Activated CD8-positive, alpha-beta memory T cell treated with anti-CD3 and anti-CD28 coated beads for 48 hours (primary cell): ENCODE data around the gene ZBTB20.

Experiments used
- DNase-seq, 3 experiments: peaks; one replicate each; pipeline ENCODE4 v3.0.0-alpha.2; 2020; ENCODE audit warnings: low read depth in 2 of 3, low spot score in 2 of 3

Gene ZBTB20

DNA sequence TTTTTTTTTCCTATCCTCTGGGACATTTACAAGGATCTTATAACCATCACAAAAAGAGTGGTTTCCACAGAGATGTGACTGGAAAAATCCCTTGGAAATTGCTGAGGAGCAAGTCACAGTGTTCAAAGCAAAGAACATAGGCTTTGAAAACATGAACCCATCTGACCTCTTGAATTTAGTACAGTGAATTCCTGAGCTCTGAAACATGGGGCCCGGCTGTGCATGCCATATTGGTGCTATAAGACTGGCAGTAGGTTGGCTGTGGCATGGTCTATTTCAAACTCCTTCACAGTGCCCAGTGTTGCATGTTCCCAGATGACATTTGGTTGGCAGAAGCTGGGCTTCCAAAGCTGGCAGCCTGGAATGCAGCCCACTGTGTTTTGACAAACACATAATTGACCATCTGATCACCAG is 651.1 kb downstream of the ZBTB20 start:
- DNase-seq = no peak

DNA sequence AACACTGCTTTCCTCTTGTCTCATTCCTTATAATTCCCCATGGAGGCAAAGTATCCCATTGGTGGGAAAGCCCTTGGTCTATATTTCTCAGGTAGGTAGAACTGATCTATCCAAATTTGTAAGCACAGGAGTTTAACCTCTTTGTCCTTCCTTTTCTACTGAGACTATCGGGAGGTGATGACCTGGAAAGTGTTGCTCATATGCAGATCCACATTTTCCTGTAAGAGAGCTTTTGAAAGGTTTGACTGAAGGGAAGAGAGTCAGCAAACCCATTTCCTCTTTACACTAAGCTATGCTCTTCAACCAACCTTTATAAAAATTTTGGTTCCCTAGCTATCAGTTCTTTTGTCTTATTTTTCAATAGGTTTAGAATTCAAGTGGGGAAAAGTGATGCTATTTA is 652.6 kb downstream of the ZBTB20 start:
- no peak for DNase-seq

DNA sequence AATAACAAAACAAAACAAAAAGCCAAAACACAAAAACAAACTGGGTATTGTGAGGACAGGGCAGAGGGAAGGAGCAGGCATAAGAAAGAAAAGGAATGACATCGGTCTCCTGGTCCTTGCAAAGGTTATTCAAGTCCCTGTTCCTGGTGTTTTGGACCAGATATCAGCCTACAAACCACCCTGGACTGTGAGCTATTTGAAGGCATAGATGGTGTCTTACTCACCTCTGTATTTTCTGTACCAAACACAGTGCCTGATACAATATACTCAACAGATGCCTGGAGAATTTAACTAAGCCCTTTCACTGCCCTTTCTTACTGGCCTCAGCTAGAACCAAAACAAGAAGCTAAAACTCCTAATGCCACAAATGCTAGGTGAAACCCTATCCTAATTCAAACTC is 656.3 kb downstream of the ZBTB20 start:
- DNase-seq = no peak

DNA sequence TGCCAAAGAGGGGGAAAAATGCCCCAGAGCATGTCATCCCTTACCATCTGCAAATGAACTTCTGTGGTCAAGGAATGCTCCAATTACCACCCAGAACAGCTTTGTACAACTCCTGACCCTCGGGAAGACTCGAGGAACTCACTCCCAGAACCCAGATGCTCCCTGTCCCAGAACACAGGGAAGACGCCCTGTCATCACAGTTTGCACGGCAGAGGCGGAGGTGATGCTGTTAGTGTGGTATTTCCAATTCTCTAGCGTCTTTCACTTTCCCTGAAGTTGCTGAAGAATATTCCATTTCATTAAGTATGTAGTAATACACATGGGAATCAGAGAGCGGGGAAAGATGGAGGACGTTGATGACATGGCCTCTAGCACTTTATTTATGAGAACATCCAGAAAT is 659.6 kb downstream of the ZBTB20 start:
- DNase-seq = no peak

DNA sequence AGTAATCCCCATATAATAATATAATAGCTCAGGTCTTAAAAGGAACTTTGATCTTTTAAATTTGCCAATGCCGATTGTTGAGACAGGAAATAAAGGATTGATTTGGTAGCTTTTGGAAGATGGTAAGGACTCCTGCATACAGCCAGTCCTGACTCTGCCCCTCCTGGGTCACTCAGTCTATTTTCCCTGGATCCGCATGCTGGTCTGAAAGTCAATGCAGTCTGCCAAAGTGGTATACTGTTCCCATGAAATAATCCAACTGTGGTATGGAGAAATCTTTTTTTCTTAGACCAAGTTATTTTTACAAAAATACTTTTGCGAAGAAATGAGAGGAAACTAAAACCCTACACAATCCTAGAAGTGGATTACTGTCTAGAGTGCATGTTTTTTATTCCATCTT is 662.2 kb downstream of the ZBTB20 start:
- no peak for DNase-seq

DNA sequence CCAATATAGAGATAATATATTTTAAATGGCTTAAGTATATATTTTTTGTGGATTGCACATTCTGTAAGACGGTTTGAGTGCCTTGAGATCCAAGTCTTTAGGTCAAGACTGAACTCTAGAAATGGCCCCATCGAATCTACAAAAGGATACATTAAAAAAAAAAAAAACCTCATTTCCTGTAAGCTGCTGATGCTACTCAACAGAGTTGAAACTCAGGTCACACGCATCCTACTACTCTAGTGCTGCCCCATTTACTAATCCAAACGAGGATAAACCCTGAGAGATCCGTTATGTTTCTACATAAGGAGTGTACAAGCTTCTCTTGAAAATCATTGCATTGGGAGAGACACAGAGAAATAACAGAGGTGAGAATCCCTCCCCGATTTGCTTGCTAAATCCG is 666.0 kb downstream of the ZBTB20 start:
- DNase-seq = no peak

DNA sequence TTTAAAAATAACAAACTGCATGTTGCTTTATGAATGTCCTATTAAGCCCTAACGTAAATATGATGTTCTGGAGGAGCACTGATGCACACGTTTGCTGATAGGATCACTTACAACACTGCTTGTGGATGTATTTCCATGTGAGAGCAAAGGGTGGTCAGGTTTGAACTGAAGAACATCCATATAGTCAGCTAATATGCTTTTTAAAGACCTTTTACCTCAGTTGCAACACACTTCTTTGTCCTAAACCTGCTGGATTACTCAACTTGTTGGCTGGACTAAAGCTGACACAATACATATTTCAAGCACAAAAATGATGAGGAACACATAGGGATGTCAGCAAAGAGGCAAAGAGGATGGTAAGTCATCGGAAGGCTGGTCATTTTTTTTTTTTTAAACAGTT is 666.6 kb downstream of the ZBTB20 start:
- DNase-seq = no peak

DNA sequence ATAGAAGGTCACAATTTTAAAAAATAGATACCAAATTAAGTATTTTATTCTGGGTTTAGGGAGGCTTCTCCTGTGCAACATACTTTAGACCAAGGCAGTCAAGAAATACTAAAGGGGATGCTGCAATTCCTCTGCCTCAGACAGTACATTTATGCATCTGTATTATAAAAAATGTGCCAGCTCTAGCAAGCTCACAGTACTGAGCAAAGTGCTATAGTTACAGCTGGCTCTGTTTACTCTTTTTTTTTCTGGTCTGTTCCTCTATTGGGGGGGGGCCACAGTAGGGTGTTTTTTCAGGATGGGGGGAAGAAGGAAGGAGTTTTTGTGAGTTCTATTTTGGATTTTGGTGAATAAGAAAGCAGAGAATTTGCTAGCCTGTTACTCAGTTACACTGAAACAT is 668.3 kb downstream of the ZBTB20 start:
- DNase-seq = no peak

DNA sequence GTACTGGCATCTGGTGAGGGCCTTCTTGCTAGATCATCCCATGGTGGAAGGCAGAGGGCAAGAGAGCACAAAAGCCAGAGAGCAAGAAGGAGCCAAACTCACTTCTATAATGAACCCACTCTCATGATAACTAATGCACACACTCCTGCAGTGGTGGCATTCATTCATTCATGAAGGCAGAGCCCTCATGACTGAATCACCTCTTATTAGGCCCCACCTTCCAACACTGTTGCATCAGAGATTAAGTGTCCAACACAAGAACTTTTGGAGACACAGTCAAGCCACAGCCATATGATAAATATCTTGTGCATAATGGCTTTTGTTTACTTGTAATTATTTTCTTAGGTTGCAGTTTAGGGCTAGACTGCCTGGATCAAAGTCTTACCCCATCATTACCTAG is 670.6 kb downstream of the ZBTB20 start:
- no peak for DNase-seq

DNA sequence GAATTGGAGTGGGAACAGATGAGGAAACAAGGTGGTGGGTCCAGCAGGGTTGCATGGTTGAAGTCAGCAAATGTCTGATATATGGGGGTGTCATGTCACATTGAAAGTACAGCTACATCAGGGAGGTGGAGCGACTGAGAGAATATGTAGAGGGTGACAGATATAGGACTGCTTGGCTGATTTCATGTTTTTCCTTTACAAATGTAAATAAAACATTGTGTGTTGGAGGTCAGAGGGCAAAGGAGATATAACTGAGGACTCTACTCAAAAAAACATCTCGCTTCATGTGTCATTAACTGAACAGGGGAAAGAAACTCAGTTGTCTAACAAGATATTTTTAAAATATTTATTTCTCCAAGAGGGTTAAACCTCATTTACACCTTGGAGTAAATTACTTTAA is 675.6 kb downstream of the ZBTB20 start:
- DNase-seq = no peak

DNA sequence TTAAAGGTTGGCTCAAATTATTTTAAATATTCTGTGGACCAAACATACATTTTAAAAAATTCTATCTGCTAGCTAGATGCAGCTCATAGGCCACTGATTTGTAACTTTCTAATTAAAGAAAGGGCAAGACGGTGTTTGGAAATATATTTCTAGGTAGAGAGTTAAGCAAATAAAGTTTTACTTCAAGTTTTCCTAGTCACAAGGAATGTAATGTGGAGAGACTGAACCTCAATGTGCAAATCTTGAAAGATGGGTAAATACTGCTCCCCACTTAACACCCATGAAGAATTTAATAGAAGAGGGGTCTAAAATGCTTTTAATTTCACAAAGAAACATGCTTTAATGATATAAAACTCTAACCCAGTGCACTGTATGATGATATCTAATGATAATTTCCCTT is 678.0 kb downstream of the ZBTB20 start:
- no peak for DNase-seq

DNA sequence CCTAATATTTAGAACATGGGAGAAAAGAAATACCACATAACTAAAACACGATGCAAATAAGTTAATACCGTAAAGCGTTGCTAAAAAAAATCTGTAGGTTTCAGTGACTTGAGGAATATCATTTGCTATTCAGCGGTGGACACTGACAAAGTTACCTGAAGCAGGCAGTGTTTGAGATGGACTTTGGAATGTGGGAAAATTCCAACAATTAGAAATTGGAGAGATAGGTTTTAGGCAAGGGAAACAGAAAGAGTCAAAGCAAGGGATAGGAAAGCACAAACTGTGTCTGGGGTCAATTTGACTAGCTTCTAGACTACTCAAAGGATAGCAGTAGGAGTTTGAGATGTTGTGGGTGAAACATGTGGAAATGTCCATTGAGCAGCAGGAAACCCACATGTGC is 680.3 kb downstream of the ZBTB20 start:
- DNase-seq = no peak

DNA sequence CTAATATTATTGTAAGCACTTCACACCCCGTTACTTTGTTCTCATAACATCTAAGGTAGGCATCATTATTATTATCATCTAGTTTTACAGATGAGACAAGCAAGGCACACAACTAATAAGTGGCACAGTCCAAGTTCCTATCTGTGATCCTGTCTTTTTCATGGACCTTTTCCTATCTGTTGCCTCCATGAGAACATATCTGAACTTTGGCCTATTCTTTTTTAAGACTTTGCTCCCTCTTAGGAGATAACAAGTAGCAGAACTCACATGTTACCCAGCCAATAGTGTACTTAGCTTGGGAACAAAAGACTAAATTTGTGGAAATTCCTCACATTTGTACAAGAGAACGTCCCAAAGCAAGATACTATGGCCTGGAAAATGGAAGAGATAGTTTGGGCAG is 680.8 kb downstream of the ZBTB20 start:
- DNase-seq = no peak

DNA sequence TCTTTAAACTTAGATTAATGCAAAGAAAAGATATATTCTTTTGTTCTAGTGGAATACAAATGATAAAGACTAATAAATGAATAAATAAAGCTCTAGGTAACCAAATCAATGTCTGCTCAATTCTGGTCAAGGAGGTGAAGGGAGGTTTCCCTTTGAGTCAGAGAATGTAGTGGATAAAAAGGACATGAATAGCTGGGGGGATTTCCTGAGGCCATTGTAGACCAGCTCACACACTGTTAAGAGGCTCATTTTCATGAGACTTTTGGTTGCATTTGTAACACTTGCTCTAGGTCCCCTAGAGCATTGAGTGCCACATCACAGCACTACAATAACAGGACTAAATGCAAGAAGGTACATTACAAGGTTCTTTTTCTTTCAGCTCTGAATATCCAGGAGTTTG is 682.5 kb downstream of the ZBTB20 start:
- DNase-seq = no peak

DNA sequence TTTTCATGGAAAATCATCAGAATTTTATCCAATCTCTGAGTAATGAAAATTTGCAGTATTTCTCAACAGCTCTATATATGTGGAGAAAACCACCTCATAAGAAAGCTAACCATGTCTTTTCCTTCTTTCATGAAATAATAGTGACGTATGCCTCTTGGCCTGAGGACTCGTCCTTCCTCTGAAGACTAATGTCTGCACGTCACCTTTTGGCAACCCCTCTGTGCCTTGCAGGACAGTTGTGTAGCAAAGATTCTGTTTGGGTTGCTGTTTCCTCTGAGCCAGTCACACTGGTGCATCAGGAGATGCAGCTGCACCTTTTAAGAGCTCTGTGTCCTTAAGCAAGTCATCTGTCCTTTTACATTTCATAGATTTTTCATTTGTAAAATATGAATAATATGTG is 684.3 kb downstream of the ZBTB20 start:
- no peak for DNase-seq

DNA sequence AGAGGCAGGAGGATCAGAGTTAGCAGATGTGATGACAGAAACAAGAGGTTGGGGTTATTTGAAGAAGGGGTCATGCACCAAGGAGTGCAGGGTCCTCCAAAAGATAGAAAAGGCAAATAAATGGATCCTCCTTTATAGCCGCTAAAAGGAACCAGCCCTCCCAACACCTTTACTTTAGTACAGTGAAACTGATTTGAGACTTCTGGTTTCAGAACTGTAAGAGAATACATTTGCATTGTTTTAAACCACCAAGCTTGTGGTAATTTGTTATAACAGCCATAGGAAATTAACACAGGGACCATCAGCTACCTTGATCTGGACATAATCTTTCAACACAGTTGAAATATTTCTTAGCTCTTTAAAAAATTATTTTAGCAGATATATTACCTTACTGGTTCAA is 686.6 kb downstream of the ZBTB20 start:
- DNase-seq = no peak

DNA sequence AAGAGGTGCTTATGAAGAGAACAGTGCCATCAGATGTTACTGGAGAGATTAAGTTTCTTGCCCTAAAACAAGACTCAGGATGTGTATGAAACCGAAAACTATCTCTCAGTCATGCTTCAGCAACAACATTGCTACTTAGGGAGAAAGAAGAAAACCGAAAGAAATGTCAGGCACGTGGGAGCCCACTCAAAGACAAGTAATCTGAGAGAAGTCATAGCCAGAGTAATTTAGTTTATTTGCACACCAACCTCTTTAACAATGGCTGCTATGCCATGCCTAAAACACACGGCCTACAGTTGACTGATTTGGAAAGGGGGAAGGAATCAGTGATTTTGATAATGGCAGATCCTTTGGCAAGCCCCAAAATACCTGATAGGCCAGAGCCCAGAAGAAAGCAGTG is 690.3 kb downstream of the ZBTB20 start:
- no peak for DNase-seq

DNA sequence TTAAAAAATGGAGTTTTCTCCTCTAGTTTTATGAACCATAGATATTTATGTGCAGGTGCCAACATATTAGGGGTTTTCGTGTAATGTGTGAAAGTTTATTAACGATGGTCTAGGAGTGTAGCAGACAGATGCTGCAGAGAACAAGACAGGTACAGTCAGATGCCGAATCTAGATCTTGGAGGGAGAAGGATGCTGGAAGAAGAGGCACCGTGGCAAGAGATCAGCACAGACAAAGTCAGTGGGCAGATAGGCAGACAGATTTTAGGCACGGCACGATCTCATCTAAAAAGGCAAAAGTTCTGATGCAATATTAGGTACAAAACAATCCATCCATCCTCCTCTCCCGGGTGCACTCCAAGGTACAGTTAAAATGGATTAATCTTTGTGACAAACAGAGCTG is 691.7 kb downstream of the ZBTB20 start:
- DNase-seq = no peak

DNA sequence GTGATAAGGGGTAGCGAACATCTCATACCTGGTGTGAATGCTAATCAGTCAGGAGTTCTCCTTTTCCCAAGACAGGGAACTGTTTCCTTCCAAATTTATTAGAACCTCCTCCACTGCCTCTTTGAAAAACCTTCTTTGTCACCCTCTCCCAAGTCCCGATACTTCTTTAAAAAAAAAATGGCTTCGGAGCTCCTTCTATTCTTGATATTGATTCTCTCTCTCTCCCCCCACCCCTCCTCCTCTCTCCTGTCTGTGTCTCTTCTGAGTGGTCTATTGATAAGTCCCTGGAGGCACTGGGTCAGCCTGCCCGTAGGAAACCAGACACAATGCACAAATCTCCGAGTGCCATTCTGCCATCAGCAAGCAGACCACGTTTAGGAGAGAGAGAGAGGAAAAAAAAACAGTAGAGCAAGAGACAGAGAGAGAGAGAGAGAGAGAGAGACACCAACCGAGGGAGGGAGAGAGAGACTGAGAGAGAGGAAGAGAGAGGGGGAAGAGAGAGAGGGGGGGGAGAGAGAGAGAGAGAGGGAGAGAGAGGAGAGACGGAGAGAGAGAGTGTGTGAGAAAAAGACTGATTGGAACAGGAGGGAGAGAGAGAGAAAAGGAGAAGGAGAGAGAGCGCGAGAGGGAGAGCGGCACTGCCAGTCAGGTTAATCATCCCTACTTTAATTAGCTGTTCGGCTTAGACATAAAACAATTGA is 692.4 kb downstream of the ZBTB20 start:
- no peak for DNase-seq

DNA sequence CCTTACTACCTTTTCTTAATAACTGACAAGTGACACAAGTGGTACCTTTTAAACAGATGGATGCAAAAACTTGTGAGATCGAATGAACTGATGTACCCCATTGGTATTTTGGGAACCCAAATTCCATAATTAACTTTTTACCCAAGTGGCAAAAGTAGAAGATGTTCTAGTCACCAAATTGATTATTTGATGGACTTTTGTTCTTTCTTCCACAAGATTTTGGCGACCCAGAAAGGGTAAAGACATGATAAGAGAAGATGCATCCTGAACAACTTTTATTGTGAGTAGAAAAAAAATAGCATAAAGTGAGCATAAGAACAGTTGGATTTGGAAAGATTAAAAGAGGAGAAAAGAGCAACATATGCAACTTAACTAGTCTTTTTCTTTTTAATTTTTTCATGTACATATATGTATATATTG is 693.7 kb downstream of the ZBTB20 start:
- DNase-seq = no peak

DNA sequence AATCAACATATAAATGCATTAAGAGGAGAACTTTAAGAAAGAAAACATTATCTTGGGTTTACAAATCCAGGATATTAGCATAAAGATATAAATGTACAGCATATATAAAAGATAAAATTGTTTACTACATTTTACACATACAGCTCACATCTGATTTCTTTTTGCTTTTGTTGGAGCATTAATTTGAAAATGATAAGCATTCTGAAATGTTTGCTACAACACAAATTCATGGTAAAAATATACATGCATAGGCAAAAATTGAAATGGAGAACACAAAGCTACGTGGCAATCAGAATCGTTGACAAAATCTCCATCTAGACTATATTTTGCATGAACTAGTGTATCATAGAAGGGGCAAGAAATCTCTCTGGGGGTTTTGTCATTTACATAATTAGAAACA is 694.2 kb downstream of the ZBTB20 start:
- DNase-seq = no peak

DNA sequence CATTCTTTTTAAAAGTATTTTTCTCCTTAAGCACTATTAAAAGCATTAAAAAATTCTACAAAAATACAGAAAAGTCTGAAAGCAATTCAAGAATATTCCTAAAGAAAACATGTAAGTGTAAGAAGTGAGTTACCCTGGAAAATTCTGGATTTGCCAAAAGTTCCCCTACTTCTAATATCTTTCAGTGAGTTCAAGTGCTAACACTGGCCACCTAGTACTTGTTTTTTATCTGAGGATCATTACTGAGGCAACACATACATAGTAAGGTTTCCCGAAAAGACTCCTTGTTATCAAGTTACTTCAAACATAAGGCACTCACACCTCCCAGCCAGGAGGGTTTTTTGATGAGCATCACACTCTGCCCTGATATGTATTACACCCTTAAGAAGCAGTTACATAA is 694.8 kb downstream of the ZBTB20 start:
- no peak for DNase-seq

DNA sequence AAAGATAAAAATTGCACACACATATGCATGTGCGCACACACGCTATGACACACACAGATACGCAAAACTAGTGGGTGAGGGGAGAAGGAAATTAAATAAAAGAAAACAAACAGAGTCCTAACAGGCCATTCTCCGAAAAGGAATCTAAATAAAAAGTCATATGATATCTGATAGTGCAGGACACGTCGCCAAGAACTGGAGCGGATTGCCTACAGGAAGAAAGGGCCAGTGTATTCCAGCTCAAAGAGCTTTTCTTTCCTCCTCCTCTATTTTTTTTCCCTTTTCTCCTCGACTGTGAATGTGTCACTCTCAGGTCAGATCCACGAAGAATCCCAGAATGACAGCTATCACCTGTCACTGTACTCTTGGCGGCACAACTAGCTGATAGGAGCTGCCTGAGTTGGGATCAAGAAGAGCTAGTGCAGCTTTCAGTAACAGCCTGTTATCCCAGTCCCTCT is 695.5 kb downstream of the ZBTB20 start:
- DNase-seq = no peak

DNA sequence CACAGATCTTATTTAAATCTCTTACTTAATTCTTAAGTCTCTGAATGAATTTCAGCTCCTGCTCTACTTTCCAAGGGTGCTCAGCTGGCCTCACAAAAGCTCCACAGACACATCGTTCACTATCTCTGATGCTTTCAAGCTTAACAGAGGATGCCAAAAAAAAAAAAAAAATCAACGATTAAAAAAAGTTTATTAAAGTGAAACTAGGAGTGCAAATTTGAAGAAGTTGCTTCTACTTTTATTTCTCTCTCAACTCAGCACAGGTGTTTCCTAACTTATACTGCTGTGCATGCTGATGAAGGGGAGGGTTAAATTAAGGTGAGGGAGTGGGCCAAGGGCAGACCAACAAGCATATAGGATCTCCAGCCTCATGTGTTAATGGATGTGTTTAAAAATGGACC is 696.0 kb downstream of the ZBTB20 start:
- DNase-seq = no peak
